NCI-H345 (cell line): ENCODE results near the gene OBP2A.
"Not testable (repeated sequence)": the region's sequence is repeated elsewhere in the genome, so short reads cannot be mapped to it uniquely, and the experiment has no call there.

Source experiments
- DNase-seq: peaks from one replicate; lab custom pipeline; 2025; lab: John Stamatoyannopoulos, UW

Gene OBP2A

GRCh38 chr9:135545646-135546176, at the start of gene OBP2A:
Gene OBP2A, plus strand, starts transcription at chr9:135546126. Its CDS starts 55 bp downstream, at chr9:135546181.
- not testable (repeated sequence) for DNase-seq

GRCh38 chr9:135498381-135499126, 47.4 kb upstream of the OBP2A start:
- no peak for DNase-seq

GRCh38 chr9:135499326-135500070, 46.4 kb upstream of the OBP2A start:
- DNase-seq: peak; percentile 92

- DNase-seq: no peak
These were observed 45.8 kb upstream of the OBP2A start for GRCh38 chr9:135500071-135500524.

- DNase-seq: peak; percentile 91
These were observed 45.2 kb upstream of the OBP2A start, which contains the start of gene MRPS2 for GRCh38 chr9:135500525-135501260. Gene MRPS2, plus strand, starts transcription at chr9:135500682. Its CDS starts 29 bp downstream, at chr9:135500711.

- no peak for DNase-seq
These were observed 44.4 kb upstream of the OBP2A start for GRCh38 chr9:135501261-135502167.

GRCh38 chr9:135502168-135502872, 43.6 kb upstream of the OBP2A start:
- no peak for DNase-seq

- DNase-seq: no peak
These were observed 43.0 kb upstream of the OBP2A start for GRCh38 chr9:135502873-135503321.

- DNase-seq: no peak
These were observed 42.3 kb upstream of the OBP2A start for GRCh38 chr9:135503371-135504261.

- DNase-seq: peak; percentile 46
These were observed 41.4 kb upstream of the OBP2A start for GRCh38 chr9:135504262-135505243.

GRCh38 chr9:135505406-135506187, 40.3 kb upstream of the OBP2A start:
- no peak for DNase-seq

GRCh38 chr9:135506327-135507103, 39.4 kb upstream of the OBP2A start:
- no peak for DNase-seq

GRCh38 chr9:135507104-135508035, 38.6 kb upstream of the OBP2A start:
- no peak for DNase-seq

- no peak for DNase-seq
These were observed 37.6 kb upstream of the OBP2A start for GRCh38 chr9:135508211-135508820.

- no peak for DNase-seq
These were observed 36.5 kb upstream of the OBP2A start for GRCh38 chr9:135509458-135509857.
